HG02610 (cell line): ENCODE data around the gene NPFFR1.
"Not testable (repeated sequence)": the region's sequence is repeated elsewhere in the genome, so short reads cannot be mapped to it uniquely, and the experiment has no call there.

Experiments
- ATAC-seq: cut with Tn5 transposase; IDR thresholded peaks from one replicate; pipeline ENCODE4 v1.9.1; 2021; ENCODE audit warnings: mild to moderate bottlenecking, moderate library complexity; ENCODE audit not compliant: unreplicated experiment

The NPFFR1 gene

DNA sequence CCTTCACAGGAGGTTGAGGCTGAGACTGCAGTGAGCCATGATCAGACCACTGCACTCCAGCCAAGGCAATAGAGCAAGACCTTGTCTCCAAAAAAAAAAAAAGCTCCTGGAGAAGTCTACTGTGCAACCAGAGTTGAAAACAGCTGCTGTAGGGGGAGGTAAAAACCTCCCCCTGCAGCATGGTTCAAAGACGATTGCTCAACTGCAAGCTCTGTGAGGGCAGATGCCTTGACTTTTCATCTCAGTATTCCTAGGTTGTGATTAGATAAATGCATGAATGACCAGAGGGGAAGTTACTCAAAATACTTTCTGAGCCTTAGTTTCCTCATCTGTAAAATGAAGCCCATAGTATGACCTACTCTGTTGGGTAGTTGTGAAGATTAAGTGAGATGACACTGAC, 25.6 kb downstream of the NPFFR1 start:
- no peak for ATAC-seq

DNA sequence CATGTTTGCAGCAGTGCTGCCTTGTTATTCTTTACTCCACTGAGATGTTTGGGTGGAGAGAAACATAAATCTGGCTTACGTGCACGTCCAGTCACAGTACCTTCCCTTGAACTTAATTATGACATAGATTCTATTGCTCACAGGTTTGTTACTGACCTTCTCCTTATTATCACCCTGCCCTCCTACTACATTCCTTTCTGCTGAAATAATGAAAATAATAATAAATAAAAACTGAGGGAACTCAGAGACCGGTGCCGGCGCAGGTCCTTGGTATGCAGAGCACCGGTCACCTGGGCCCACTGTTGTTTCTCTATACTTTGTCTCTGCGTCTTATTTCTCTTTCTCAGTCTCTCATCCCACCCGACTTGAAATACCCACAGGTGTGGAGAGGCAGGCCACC, 26.0 kb downstream of the NPFFR1 start:
- not testable (repeated sequence) for ATAC-seq

DNA sequence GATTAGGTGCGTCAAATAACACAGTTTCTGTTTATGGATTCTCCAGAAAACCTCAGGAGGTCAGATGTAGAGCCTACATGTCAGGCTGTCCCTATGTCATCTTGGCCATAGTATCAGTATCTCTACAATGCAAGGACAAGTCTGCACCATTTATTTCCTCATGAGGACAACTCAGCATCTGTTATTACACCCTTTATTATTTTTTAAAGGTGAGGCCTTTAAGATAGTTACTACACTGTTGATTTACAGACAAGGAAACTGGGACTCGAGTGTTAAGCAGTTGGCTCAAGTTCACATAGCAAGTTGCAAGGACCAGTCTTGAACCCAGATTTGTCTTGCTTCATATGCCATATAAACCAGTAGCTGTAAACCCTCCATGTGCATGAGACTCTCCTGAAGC, 27.3 kb downstream of the NPFFR1 start:
- ATAC-seq, result no peak

DNA sequence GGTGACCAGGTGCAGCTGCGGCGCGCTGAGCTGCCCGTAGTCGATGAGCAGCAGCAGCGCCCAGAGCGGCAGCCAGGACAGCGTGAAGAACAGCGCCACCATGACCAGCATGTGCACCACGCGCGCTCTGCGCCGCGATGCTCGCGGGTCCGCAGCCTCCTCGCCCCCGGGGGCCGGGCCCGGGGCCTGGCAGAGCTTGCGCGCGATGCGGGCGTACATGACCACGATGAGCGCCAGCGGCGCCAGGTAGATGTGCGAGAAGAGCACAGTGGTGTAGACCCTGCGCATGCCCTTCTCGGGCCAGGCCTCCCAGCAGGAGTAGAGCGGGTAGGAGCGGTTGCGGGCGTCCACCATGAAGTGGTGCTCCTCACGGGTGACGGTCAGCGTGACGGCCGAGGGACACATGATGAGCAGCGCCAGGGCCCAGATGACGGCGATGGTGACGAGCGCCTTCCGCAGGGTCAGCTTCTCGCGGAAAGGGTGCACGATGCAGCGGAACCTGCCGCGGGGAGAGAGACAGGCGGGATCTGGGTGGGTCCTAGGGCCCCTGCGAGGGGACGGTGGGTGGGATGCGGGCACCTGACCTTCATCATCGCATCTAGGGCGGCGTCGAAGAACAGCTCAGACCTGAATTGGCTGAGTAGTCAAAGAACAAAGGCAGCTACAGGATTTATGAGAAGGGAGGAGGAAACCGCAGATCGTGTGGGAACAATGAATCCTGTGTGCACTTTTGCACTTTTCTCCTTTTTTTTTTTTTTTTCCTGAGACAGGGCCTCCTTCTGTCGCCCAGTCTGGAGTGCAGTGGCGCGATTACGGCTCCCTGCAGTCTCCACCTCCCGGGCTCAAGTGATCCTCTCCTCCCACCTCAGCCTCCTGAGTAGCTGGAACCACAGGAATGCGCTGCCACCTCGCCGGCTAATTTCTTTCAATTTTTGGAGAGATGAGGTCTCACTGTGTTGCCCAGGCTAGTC, 28.2 kb downstream of the NPFFR1 start:
- no peak for ATAC-seq

DNA sequence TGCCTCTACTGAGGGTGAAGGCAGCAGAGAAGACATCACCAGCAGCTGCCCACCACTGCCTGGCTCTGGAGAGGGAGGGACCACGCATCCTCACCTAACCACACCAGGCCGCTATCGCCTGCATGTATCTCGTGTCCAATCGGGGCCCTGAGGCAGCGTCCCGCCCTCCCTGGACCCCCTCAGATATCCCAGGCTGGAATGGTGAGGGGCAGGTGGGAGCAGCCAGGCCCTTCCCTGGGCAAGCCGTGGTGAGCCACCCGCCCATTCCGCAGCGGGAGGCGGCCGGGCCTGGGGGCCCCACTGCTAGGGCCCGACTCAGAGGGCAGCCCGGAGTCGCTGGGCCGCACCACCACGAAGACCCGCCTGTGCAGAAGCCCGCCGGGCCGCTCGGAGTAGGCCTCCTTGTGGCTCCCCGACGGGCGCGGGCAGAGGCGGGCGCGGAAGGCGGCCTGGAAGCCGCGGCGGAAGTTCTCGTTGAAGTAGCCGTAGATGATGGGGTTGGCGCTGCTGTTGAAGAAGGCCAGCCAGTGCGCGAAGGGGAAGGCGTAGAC, 29.0 kb downstream of the NPFFR1 start:
- ATAC-seq, result no peak

DNA sequence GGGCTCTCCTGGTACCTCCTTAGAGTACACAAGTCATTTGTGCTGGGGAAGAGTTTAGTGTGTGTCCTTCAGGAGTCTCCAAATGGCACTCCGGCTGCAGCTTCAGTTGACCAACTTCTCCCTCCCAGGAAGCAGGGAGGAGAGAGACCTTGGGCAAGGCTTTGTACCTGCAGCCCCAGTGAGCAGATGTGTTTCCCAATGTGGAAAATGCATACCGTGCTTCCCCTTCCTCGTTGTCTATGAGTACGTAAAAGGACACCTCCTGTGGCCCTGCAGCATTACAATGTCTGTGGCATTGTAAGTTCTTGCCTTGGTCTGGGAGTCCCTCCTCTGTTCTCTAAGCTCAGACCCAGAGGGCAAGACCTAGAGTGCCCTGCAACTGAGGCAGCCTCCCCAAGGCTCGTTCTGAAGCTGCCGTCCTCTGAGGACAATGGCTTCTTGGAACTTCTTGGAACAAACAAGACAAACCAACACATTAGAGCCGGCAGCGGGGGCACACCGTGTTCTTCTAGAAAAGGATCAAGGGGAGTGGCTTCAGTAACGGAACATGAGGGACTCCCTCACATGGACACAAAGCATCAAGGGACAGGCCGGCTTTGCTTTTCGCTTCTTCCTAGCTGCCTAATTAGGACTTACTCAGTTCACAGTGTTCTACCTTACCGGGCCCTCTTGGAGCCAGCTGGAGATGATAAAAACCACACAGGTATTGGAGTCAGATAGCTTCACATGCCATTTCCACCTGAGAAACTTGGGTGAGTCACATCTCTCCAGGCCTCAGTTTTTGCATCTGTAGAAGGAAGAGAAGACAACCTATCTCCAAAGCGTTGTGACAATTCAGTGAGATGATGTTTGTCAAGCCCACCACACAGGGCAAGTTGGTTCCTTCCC, 29.7 kb downstream of the NPFFR1 start:
- no peak for ATAC-seq

DNA sequence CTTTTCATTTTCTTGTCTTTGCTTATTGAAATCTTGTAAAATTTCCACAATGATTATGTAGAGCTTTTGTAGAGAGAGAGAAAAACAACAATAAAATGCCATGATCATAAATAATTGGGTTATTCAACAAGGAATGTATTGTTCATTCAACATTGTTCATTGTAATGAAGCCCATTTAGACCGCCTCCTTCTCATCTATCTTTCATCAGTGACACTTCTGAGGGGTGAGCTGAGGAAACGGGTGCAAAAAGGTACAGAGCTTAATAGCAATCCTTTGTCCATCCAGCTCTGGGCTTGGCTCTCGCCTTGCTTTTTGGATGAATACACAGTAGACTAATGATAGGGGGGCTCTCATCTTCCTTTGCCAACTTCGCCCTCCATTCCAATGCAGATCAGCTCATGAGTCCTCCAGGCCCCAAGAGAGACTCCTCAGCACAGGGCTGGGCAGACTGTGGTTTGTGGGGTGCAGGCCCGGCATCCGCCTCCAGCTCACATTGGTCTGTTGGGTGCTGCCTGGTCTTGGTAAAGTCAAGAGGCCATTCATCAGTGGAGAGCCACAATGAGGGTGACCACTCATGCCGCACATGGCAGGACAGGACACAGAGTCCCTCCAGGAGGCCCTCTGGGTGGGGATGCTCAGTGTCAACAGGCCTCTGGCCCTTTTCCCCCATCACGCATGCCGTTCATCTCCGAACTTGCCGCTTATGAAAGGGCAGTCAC, 32.7 kb downstream of the NPFFR1 start:
- no peak for ATAC-seq

DNA sequence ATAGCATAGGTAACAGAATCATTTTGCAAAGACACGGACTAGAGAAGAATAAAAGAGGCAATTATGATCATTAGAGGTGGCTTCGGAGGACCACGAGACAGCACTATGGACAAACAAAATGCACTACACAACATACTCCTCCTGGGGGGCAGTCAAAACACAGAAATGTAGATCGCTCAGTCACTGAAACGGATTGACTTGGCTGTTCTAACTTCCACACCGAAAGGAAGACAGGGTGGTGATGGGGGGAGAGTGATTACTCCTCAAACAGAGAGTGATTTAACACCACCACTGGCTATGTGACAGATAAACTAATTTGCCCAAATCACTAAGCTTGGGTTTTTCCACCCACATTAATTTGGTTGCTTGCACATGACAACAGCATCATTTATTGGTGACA, 36.4 kb downstream of the NPFFR1 start:
- ATAC-seq, result no peak

DNA sequence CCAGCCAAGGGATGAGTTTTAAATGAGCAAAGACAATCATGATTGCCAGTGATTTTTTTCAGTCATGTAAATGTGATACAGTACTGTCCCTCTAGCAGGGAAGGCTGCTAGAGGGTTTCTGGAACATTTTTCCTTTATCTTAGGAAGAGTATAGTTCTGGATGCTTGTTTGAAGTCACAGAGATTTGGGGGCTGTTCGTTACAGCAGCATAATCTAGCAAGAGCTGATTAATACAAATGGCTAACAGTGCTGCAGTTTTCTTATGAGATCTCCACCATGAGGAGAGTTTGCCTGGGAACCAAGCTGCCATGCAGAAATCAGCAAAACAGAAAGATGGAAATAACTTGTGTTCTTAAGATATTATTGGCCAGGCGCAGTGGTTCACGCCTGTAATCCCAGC, 42.7 kb downstream of the NPFFR1 start:
- ATAC-seq, result no peak

DNA sequence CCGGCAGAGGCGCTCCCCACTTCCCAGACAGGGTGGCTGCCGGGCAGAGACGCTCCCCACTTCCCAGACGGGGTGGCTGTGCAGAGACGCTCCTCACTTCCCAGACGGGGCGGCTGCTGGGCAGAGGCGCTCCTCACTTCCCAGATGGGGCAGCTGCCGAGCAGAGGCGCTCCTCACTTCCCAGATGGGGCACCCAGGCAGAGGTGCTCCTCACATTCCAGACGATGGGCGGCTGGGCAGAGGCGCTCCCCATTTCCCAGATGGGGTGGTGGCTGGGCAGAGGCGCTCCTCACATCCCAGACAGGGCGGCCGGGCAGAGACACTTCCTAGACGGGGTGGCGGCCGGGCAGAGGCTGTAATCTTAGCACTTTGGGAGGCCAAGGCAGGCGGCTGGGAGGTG, 43.8 kb downstream of the NPFFR1 start:
- ATAC-seq, result not testable (repeated sequence)

DNA sequence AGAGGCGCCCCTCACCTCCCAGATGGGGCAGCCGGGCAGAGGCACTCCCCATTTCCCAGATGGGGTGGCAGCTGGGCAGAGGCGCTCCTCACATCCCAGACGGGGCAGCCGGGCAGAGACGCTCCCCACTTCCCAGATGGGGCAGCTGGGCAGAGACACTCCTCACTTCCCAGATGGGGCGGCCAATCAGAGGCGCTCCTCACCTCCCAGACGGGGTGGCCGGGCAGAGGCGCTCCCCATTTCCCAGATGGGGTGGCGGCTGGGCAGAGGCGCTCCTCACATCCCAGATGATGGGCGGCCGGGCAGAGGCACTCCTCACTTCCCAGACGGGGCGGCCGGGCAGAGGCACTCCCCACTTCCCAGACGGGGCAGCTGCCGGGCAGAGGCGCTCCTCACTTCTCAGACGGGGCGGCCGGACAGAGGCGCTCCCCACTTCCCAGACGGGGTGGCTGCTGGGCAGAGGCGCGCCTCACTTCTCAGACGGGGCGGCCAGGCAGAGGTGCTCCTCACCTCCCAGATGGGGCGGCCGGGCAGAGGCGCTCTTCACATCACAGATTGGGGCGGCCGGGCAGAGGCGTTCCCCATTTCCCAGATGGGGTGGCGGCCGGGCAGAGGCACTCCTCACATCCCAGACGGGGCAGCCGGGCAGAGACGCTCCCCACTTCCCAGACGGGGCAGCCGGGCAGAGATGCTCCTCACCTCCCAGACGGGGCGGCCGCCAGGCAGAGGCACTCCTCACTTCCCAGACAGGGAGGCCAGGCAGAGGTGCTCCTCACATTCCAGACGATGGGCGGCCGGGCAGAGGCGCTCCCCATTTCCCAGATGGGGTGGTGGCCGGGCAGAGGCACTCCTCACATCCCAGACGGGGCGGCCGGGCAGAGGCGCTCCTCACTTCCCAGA, 44.5 kb downstream of the NPFFR1 start:
- not testable (repeated sequence) for ATAC-seq

DNA sequence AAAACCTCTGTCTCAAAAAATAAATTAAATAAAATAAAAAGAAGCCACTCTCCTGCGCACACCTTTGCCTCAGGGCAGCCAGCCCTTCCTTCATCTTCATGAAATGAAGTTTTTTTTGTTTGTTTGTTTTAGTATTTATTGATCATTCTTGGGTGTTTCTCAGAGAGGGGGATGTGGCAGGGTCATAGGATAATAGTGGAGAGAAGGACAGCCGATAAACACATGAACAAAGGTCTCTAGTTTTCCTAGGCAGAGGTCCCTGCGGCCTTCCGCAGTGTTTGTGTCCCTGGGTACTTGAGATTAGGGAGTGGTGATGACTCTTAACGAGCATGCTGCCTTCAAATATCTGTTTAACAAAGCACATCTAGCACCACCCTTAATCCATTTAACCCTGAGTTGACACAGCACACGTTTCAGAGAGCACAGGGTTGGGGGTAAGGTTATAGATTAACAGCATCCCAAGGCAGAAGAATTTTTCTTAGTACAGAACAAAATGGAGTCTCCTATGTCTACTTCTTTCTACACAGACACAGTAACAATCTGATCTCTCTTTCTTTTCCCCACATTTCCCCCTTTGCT, 45.8 kb downstream of the NPFFR1 start:
- not testable (repeated sequence) for ATAC-seq

DNA sequence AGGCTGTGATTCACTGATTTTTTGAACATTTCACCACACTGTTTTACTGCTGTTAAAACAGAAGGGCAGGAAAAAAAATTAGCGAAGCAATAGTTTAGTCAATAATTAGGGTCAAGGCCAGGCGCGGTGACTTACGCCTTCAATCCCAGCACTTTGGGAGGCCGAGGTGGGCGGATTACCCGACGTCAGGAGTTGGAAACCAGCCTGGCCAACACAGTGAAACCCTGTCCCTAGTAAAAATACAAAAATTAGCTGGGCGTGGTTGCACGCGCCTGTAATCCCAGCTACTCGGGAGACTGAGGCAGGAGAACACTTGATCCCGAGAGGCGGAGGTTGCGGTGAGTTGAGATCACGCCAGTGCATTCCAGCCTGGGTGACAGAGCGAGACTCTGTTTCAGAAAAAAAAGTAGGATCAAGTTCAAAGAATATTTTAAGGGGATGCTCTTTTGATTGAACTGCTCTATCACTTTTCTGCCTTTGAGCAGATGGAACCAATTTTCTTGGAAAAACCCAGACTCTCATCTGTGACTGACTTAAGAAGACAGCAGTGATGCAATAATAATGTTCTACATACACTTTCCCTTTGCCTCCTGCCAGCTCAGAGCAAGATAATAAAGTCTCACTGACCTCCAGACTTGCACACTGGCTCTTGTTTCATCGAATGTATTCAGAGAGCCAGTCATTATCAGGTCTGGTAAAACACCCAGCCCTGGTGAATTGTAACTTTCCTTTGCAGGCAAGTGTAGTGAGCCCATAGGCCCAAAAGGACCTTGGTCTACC, 48.9 kb downstream of the NPFFR1 start:
- ATAC-seq, result no peak

DNA sequence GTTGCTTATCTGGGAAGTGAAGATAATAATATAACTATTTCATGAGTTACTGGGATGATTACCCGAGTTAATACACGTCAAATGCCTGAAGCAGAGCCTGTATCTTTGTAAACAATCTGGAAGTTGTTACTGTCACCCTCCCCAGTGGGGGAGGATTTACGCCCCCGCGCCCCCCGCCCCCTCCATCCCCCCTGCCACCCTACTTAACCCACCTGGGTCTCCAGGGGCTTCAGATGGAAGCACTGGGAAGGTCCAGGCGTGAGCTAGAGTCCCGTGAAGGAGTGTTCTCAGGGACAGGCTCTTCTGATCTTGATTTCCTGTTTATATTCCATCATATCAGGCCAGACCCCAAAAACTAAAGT, 49.9 kb downstream of the NPFFR1 start:
- ATAC-seq, result no peak

DNA sequence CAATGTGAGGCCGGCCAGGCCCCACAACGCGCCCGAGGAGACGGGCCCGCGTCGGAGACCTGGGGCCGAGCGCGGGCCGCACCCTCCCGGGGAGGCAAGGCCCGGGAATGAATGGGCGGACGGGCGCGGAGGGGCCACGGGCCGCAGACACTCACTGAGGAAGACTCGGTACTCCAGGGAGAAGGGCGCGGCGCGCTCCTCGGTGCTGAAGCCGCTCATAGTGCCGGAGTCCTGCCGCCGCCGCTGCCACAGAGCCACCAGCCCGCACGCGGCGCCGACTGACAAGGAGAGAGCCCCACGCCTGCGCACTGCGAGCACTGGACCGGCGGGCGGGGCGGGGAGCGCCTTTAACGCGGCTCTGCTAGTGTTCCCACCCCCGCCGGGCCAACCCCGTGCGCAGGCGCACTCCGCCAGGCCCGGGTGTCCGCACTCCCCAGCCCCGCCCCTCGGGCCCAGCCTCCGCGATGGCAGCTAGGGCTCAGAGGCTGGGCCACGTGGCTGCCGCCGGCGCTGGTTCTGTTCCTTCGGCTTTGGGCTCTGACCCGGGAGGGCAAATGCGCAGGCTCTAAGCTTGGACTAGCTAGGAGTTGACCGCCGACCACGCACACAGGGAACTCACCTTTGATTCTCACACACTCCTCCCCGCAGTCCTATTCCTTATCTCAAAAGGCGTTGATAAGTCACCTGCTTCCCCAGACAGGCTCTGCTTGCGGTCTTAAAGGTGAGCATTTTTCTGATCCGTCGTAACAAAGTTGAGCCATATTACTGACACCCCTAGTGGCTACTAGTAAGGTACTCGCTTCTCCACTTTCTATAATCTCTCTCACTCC, 50.5 kb downstream of the NPFFR1 start, which contains the start of gene PPA1:
Gene PPA1, minus strand, starts transcription at position 321 of the 830 bp plus-strand sequence. Its CDS starts 102 bp downstream, at position 219.
- peak; percentile 92 for ATAC-seq

DNA sequence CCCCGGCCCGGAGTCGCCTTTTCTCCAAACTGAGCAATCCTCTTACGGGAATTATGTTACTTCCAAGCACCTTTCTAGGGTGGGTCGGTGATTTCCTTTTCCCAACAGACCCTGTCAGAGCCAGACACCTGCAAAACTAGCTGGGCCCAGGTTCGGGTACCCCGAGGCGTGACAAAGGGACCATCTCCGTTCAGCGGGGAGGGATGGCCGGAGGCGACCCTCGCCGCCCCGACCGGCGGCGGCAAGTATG, 51.0 kb downstream of the NPFFR1 start:
- ATAC-seq, result no peak

DNA sequence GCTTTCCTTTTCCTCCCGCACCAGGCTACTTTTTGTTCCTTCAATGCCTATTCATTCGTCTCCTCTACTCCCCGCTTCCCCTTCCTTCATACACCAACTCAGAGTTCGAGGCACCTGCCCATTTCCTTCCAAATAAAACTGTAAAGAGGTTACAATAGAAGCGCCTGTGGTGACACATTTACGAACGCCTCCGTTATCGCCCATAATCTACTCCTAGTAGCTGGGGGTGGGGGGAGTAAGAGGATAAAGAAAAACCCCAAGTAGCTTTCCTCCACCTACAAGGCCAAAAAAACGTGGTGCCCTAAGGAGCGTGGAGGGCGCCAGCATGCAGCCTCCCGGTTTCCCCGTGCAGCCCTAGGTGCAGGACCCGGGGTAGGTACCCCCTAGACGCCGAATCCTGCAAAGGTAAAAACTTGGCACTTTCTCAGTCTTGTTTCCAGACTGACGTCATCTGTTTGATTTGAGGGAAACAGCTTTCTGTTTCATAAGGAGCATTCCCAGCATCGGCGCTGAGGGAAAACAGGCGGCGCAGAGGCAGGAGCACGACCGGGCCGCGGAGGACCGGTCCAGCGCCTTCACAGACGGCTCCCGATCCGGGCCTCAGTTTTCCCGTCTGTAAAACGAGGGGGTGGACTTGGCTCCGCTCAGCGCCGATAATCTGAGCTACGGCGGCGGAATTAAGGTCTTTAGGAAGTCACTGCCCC, 51.5 kb downstream of the NPFFR1 start:
- ATAC-seq, result no peak
